ENCODE results near the gene SPDEF. TPM values are rescaled to one million over a fixed set of nuclear protein-coding genes. Genes with fewer than 3 reads are reported as not detected.

The SPDEF gene
- total RNA-seq, 1 donor from 2014 or later = not detected

DNA sequence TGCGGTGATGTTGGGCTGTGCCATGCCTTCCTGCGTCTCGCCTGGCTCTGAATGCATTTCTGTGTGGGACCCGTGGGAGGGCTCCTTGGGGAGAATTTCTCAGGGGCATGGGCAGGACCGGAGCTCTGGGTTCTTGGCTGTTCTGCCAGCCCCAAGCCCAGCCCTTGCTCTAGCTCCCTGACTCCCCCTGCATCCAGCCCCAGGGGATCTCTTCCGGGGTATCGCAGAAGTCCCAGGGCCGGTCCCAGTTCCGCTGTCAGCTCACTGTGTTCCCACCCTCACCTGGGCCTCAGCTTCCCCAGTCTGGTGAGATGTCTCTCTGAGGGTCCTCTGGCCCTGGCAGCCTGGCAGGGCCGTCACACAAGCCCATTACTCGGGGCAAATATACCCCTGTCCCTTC lies 20.5 kb downstream of the SPDEF start:
- DNase-seq (ENCODE audit: low spot score) = no peak
- no peak overlapping the region for H3K9ac ChIP-seq
- no peaks in the 10 kb centered on the region for H3K79me2 ChIP-seq (ENCODE audit: low read depth)
- H3K36me3 ChIP-seq = no peaks in the 10 kb centered on the region
- H3K4me3 ChIP-seq = no peak overlapping the region
- no peaks in the 10 kb centered on the region for H3K9me3 ChIP-seq (ENCODE audit: low read depth)
- H3F3A ChIP-seq (ENCODE audit: low read depth) = no peaks in the 10 kb centered on the region
- H3K4me1 ChIP-seq = no peaks in the 10 kb centered on the region
- H3K4me2 ChIP-seq = no peak overlapping the region
- no peaks in the 10 kb centered on the region for H4K20me1 ChIP-seq (ENCODE audit: low read depth)
- TF ChIP-seq EZH2phosphoT487 (IDR thresholded peaks at IDR 0.05) (no peak), EZH2 (IDR thresholded peaks at IDR 0.05) (no peak)
- TF ChIP-seq, protein P1, sequence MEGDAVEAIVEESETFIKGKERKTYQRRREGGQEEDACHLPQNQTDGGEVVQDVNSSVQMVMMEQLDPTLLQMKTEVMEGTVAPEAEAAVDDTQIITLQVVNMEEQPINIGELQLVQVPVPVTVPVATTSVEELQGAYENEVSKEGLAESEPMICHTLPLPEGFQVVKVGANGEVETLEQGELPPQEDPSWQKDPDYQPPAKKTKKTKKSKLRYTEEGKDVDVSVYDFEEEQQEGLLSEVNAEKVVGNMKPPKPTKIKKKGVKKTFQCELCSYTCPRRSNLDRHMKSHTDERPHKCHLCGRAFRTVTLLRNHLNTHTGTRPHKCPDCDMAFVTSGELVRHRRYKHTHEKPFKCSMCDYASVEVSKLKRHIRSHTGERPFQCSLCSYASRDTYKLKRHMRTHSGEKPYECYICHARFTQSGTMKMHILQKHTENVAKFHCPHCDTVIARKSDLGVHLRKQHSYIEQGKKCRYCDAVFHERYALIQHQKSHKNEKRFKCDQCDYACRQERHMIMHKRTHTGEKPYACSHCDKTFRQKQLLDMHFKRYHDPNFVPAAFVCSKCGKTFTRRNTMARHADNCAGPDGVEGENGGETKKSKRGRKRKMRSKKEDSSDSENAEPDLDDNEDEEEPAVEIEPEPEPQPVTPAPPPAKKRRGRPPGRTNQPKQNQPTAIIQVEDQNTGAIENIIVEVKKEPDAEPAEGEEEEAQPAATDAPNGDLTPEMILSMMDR (IDR thresholded peaks at IDR 0.05) = no peak
- Mint-ChIP-seq H3K4me1 (peaks cover 7% of the 10 kb centered on the region), H3K27ac (no peak overlapping the region), H3K27me3 (ENCODE audit: insufficient read depth, low read depth) (peaks cover 2% of the 10 kb centered on the region), H3K9me3 (no peaks in the 10 kb centered on the region), H3K36me3 (no peaks in the 10 kb centered on the region), H3K4me3 (no peak overlapping the region)
- H3K27ac ChIP-seq = no peak overlapping the region
- H3K27me3 ChIP-seq = no peaks in the 10 kb centered on the region
- H2AFZ ChIP-seq (replicated peaks) = no peak overlapping the region

DNA sequence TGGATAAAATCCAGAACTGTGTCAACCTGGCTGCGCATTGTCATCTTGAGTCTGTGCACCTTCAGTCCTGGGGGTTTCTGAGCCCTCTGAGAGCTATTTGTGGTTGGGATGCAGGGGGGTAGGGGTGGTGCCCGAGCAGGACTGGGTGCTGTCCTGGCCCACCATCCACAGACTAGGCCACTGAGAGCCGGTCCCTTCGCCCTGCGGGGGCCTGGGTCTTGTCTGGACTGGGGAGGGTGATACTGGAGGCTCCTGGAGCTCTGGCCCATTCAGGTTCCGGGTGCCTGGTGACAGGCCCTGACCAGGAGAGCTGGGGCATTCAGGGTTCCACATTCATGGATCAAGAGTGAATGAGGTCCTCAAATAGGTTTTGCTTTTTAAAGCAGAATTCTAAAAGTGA lies 20.9 kb downstream of the SPDEF start:
- H3K36me3 ChIP-seq = no peaks in the 10 kb centered on the region
- H3K9me3 ChIP-seq (ENCODE audit: low read depth) = no peaks in the 10 kb centered on the region
- H3K79me2 ChIP-seq (ENCODE audit: low read depth) = no peaks in the 10 kb centered on the region
- H3K9me3 Mint-ChIP-seq = no peaks in the 10 kb centered on the region
- DNase-seq (ENCODE audit: low spot score) = no peak
- no peak overlapping the region for H3K27ac Mint-ChIP-seq
- no peak overlapping the region for H2AFZ ChIP-seq (replicated peaks)
- no peaks in the 10 kb centered on the region for H3F3A ChIP-seq (ENCODE audit: low read depth)
- no peak overlapping the region for H3K9ac ChIP-seq
- H3K4me1 ChIP-seq = no peaks in the 10 kb centered on the region
- H3K4me1 Mint-ChIP-seq = peaks cover 7% of the 10 kb centered on the region
- no peaks in the 10 kb centered on the region for H4K20me1 ChIP-seq (ENCODE audit: low read depth)
- H3K4me2 ChIP-seq = no peak overlapping the region
- H3K4me3 ChIP-seq = no peak overlapping the region
- H3K36me3 Mint-ChIP-seq = no peaks in the 10 kb centered on the region
- H3K4me3 Mint-ChIP-seq = no peak overlapping the region
- H3K27ac ChIP-seq = no peak overlapping the region
- H3K27me3 ChIP-seq = no peaks in the 10 kb centered on the region
- peaks cover 2% of the 10 kb centered on the region for H3K27me3 Mint-ChIP-seq (ENCODE audit: insufficient read depth, low read depth)
- TF ChIP-seq EZH2 (IDR thresholded peaks at IDR 0.05) (no peak), EZH2phosphoT487 (IDR thresholded peaks at IDR 0.05) (no peak)
- TF ChIP-seq, protein P1 (IDR thresholded peaks at IDR 0.05) = no peak

DNA sequence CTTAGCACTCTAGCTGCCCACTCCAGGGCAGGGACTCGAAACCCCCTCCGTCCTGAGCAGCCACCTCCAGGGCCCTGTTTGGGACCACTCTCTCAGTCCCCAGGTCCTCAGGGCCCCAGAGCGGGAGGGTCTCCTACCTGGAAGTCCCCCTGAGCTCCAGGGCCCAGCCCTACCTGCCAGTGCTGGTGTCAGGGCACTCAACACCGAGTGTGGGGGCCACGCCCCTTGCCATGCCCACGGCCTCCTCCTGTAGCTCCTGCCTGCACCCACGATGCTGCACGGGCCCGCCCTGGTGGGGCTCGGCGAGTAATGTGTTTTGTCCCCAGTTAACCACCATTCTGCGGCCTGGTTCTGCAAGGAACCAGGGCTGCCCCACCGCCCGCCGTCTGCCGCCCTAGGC lies 21.5 kb downstream of the SPDEF start:
- Histone ChIP-seq H3K9me3 (ENCODE audit: low read depth) (no peaks in the 10 kb centered on the region), H3K27me3 (no peaks in the 10 kb centered on the region), H2AFZ (replicated peaks) (no peak overlapping the region), H3K9ac (no peak overlapping the region), H3K4me2 (no peak overlapping the region), H3K36me3 (no peaks in the 10 kb centered on the region), H4K20me1 (ENCODE audit: low read depth) (no peaks in the 10 kb centered on the region), H3K4me1 (no peaks in the 10 kb centered on the region), H3F3A (ENCODE audit: low read depth) (no peaks in the 10 kb centered on the region), H3K79me2 (ENCODE audit: low read depth) (no peaks in the 10 kb centered on the region), H3K27ac (no peak overlapping the region), H3K4me3 (no peak overlapping the region)
- H3K27ac Mint-ChIP-seq = no peak overlapping the region
- no peaks in the 10 kb centered on the region for H3K36me3 Mint-ChIP-seq
- peaks cover 7% of the 10 kb centered on the region for H3K4me1 Mint-ChIP-seq
- DNase-seq (ENCODE audit: low spot score) = no peak
- H3K4me3 Mint-ChIP-seq = no peak overlapping the region
- peaks cover 2% of the 10 kb centered on the region for H3K27me3 Mint-ChIP-seq (ENCODE audit: insufficient read depth, low read depth)
- H3K9me3 Mint-ChIP-seq = no peaks in the 10 kb centered on the region
- TF ChIP-seq EZH2 (IDR thresholded peaks at IDR 0.05) (no peak), EZH2phosphoT487 (IDR thresholded peaks at IDR 0.05) (no peak)
- TF ChIP-seq, protein P1 (IDR thresholded peaks at IDR 0.05) = no peak
